ENCODE results near the gene HTRA3. TPM values are rescaled to one million over a fixed set of nuclear protein-coding genes. Genes with fewer than 3 reads are reported as not detected.

HTRA3 gene
- total and polyA plus RNA-seq, 2 of the 4 experiments (the other 2 are of a cell fraction), result 1.3 to 9.5 TPM

DNA sequence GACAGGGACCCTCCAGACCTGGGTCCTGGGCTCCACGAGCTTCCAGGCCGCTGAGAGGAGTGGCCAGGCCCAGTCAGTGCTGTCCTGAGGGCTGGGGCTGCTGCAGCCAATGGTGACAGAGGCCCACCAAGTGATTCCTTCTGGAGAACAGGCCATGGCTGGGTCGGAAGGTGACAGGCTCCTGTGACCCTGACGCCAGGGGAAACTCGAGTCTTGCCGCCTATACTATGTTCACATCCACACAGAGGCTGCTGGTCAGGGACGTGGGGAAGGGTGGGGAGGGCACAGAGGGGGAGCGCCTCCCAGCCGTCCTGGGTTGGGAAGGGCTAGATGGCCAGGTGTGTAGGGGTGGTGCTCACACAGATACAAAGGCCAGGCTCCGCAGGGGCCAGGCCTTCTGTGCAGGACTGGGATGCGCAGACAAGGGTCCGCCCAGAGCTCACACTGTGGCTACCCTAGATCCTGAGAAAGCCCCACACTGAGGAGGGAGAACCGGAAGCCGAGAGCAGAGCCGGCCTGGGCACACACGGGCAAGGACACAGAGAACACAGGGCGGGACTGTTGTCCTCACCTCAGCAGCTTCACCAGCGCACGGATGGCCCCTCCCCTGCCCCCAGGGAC lies 81.4 kb downstream of the HTRA3 start:
- H3K27ac ChIP-seq (ENCODE audit: insufficient read depth, low read length), result no peak overlapping the region
- peak overlapping the region; percentile 40 for H2AK9ac ChIP-seq (replicated peaks; ENCODE audit: low read depth, low read length, poor library complexity)
- no peaks in the 10 kb centered on the region for H3K9me3 ChIP-seq (ENCODE audit: control insufficient read depth, insufficient read depth, low read length)
- ChIA-PET CTCF (no interaction called here), POLR2A (ENCODE audit: unreplicated experiment) (no interaction called here)
- 84% methylated on average over 5 of the region's 19 CpGs; no CpG with 5 or more reads in 1 of the 2 experiments for WGBS, 2 experiments (ENCODE audit: extremely low coverage in 2 of 2, insufficient read length in 1 of 2)
- H2BK15ac ChIP-seq (ENCODE audit: low read depth, low read length), result no peak overlapping the region
- H3K18ac ChIP-seq (ENCODE audit: low read depth, low read length), result no peak overlapping the region
- intact Hi-C loops (cut with micrococcal nuclease), result loop anchor here (5.0 kb wide), 1 partner anchor 74 kb away; no protein-coding TSS in a partner anchor
- H3K56ac ChIP-seq (ENCODE audit: extremely low read depth, insufficient read depth, low read length), result no peak overlapping the region
- H3K14ac ChIP-seq (replicated peaks; ENCODE audit: low read depth, low read length), result no peak overlapping the region
- H3K36me3 ChIP-seq (ENCODE audit: control insufficient read depth, insufficient read depth, low read length), result no peaks in the 10 kb centered on the region
- H3K9me1 ChIP-seq (ENCODE audit: insufficient read depth, low read length), result peaks cover 10% of the 10 kb centered on the region; the same call in 1 of the 2 replicates
- no peak overlapping the region for H4K91ac ChIP-seq (ENCODE audit: insufficient read depth, low read depth, low read length)
- dilution Hi-C loops (cut with HindIII; ENCODE audit: low sequenced_read_pairs, unreplicated experiment), result no loop called here
- H2AFZ ChIP-seq (replicated peaks; ENCODE audit: low read length, poor library complexity), result no peak overlapping the region
- H3K9ac ChIP-seq (ENCODE audit: low read depth, low read length), result no peak overlapping the region
- no peak overlapping the region for H4K5ac ChIP-seq (ENCODE audit: low read depth, low read length)
- peaks cover 13% of the 10 kb centered on the region for H3K4me1 ChIP-seq (ENCODE audit: control insufficient read depth, insufficient read depth, low read length)
- no peak overlapping the region for H2AK5ac ChIP-seq (ENCODE audit: low read depth, low read length)
- no peak overlapping the region for H2BK20ac ChIP-seq (ENCODE audit: low read depth, low read length)
- TF ChIP-seq MAFK (IDR thresholded peaks at IDR 0.05; ENCODE audit: low read depth, low read length), result no peak
- TF ChIP-seq RFX5 (IDR thresholded peaks at IDR 0.05; ENCODE audit: low read depth, low read length), result no peak
- TF ChIP-seq, protein P1, sequence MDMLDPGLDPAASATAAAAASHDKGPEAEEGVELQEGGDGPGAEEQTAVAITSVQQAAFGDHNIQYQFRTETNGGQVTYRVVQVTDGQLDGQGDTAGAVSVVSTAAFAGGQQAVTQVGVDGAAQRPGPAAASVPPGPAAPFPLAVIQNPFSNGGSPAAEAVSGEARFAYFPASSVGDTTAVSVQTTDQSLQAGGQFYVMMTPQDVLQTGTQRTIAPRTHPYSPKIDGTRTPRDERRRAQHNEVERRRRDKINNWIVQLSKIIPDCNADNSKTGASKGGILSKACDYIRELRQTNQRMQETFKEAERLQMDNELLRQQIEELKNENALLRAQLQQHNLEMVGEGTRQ (IDR thresholded peaks at IDR 0.05; ENCODE audit: low read depth, low read length), result no peak
- no peak for TF ChIP-seq BHLHE40 (IDR thresholded peaks at IDR 0.05; ENCODE audit: low read depth, low read length)
- TF ChIP-seq MAZ (IDR thresholded peaks at IDR 0.05; ENCODE audit: borderline replicate concordance, low read depth, low read length), result no peak
- no peak for TF ChIP-seq SMC3 (IDR thresholded peaks at IDR 0.05; ENCODE audit: low read depth, low read length)
- TF ChIP-seq, protein P2, sequence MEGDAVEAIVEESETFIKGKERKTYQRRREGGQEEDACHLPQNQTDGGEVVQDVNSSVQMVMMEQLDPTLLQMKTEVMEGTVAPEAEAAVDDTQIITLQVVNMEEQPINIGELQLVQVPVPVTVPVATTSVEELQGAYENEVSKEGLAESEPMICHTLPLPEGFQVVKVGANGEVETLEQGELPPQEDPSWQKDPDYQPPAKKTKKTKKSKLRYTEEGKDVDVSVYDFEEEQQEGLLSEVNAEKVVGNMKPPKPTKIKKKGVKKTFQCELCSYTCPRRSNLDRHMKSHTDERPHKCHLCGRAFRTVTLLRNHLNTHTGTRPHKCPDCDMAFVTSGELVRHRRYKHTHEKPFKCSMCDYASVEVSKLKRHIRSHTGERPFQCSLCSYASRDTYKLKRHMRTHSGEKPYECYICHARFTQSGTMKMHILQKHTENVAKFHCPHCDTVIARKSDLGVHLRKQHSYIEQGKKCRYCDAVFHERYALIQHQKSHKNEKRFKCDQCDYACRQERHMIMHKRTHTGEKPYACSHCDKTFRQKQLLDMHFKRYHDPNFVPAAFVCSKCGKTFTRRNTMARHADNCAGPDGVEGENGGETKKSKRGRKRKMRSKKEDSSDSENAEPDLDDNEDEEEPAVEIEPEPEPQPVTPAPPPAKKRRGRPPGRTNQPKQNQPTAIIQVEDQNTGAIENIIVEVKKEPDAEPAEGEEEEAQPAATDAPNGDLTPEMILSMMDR (conservative IDR thresholded peaks at IDR 0.05; ENCODE audit: low read depth, low read length), result no peak
- TF ChIP-seq POLR2A (IDR thresholded peaks at IDR 0.05; ENCODE audit: low read depth, low read length), result no peak
- no peak for TF ChIP-seq FOS (IDR thresholded peaks at IDR 0.05; ENCODE audit: low read depth, low read length)
- no peak for TF ChIP-seq RCOR1 (IDR thresholded peaks at IDR 0.05; ENCODE audit: insufficient replicate concordance, low read length)
- TF ChIP-seq MXI1 (IDR thresholded peaks at IDR 0.05; ENCODE audit: borderline replicate concordance, low read depth, low read length), result no peak
- no peak for TF ChIP-seq RAD21 (IDR thresholded peaks at IDR 0.05; ENCODE audit: low read length)
- no peak for TF ChIP-seq CHD1 (IDR thresholded peaks at IDR 0.05; ENCODE audit: low read depth, low read length)
- TF ChIP-seq CEBPB (IDR thresholded peaks at IDR 0.05; ENCODE audit: low read depth, low read length), result no peak
- no peaks in the 10 kb centered on the region for H3K79me1 ChIP-seq (ENCODE audit: low read depth in 1 of 2, low read length in 2 of 2)
- H3K4ac ChIP-seq (ENCODE audit: low read depth, low read length), result no peak overlapping the region
- H3K4me2 ChIP-seq (ENCODE audit: low read depth, low read length), result no peak overlapping the region
- no peak overlapping the region for H3K23ac ChIP-seq (ENCODE audit: low read depth, low read length)
- no TSS peak for BruUV-seq (replicated peaks)
- no peak overlapping the region for H2BK120ac ChIP-seq (ENCODE audit: low read depth, low read length)
- H3K4me3 ChIP-seq (ENCODE audit: insufficient read depth, low read depth, low read length), result no peak overlapping the region
- no peaks in the 10 kb centered on the region for H4K20me1 ChIP-seq (ENCODE audit: insufficient read depth, low read length)
- ATAC-seq (ENCODE audit: low read depth), result no peak
- DNase-seq, result no peak
- H2BK5ac ChIP-seq (ENCODE audit: low read depth, low read length, poor library complexity, severe bottlenecking), result no peak overlapping the region
- in situ Hi-C loops (cut with MboI; ENCODE audit: low sequenced_read_pairs), result no loop called here
- peaks cover 14% of the 10 kb centered on the region for H3K27me3 ChIP-seq (ENCODE audit: control insufficient read depth, insufficient read depth, low read length)
- H4K8ac ChIP-seq (ENCODE audit: low read depth in 2 of 2, low read length in 2 of 2), result no peak overlapping the region

Data from IMR-90 (cell line).